EL (cell line): Measurements from ENCODE around the gene MYMK.

ENCODE experiments used
- DNase-seq: peaks from one replicate; pipeline ENCODE4 v3.0.0-alpha.2; 2016

MYMK gene

DNA sequence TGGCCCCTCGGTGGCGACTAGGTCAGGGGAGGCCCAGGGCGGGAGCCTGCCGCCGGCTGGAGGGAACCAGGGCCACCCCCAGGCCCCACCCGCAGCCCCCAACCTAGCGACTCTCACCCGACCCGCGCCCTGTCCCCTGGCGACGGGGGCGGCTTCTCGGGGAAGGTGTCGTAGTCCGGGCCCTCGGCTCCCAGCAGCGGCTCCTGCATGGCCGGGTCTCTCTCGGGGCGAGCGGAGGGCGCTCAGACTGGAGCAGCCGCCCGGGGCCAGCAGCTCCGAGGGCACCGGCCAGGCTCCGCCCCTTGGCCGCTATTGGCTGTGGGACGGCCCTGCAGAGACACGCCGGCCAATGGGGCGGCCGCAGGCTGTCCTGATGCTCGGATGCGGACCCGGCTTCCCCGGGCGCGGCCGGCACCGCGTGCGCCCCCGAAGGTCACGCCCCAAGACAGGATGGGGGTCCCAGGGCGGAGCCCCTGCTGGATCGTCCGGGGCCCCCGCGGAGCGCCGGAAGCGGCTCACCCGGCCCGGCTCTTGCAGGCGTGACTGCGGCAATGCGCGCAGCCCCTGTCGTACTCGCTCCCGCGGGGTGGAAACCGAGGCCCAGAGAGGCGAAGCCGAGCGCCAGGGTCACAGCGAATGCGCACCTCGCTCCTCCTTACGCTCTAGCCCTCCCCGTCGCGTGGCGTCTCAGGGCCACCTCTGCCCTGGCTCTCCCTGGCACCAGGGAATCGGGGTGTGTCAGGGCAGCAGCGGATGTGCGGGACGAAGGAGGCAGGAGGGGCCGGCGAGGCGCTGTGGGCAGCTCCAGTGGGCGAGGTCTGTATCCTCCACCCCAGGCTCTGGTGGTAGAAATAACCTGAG lies 45.7 kb downstream of the MYMK start, which contains the start of gene SLC2A6:
TSS of gene SLC2A6 (minus strand) at position 249 of the 861 bp plus-strand sequence. CDS start at position 209, 40 bp downstream.
- DNase-seq = peak; percentile 85

DNA sequence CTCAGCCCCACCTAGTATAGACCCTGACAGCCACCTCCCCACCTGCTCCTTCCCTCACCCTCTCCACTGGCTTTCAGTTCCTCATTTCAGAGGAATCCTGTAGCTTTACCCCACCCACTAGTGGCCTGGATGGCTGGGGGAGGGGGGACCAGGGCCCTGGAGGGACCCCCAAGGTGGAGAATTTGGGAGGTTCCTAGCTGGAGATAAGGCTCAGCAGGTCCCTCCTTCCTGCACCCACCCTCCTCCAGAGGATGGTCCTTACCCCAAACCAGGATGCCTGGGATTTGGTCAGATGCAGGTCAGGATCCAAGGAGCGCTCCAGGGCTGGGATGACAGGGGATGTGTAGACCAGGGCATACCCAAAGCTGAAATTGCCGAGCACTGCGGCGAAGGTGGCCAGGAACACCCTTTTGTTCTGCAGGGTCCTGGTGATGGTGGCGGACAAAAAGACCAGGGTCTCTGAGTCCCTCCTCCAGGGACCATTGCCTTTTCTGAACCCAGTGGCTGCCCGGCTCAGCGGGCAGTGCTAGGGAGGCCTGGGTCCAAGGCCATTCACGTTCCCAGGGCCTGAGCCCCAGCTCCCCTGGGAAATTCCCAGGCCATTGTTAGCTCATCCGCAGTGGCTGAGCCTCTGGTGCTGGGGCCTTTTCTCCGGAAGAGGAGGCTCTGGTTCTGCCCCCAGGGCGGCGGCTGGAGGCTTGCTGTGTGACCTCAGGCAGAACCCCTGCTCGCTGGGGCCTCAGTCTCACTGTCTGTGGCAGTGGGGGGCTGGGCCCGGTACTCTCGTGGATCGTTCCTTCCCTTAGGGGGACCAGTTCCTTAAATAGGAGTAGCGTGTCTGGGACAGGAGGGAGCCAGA lies 46.5 kb downstream of the MYMK start:
- DNase-seq = peak; percentile 74

DNA sequence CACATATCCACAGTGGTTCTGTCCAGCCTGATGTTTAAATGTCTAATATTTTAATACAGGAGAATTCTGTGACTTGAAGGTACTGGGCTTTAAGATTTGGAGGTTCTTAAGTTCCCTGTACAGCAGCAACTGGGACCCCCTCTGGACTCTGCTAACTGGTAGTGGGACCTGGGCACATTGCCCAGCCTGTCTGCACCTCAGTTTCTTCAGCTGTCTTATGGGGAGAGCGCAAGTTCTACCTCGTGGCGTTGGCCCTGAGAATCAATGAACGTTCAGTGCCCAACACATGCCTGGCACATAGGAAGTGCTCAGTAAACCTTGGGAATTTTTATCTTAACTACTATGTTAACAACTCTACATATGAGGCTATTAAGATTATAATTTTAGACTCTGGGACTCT lies 47.3 kb downstream of the MYMK start:
- no peak for DNase-seq

DNA sequence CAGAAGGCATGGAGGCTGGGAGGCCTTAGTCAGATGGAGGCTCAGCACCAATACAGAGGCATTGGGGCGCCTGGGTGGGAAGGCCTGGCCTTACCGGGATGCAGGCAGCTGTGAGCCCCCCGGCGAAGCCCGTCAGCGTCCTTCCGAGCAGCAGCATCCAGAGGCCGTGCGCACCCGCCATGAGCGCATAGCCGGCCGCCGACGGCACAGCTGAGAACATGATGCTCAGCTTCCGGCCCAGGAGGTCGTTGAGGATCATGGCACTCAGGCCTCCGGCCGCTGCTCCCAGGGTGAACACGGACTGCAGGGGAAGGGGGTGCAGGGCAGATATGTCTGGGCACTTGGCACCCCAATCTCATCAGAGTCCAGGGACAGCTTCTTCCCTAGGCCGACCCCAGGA lies 47.8 kb downstream of the MYMK start:
- no peak for DNase-seq

DNA sequence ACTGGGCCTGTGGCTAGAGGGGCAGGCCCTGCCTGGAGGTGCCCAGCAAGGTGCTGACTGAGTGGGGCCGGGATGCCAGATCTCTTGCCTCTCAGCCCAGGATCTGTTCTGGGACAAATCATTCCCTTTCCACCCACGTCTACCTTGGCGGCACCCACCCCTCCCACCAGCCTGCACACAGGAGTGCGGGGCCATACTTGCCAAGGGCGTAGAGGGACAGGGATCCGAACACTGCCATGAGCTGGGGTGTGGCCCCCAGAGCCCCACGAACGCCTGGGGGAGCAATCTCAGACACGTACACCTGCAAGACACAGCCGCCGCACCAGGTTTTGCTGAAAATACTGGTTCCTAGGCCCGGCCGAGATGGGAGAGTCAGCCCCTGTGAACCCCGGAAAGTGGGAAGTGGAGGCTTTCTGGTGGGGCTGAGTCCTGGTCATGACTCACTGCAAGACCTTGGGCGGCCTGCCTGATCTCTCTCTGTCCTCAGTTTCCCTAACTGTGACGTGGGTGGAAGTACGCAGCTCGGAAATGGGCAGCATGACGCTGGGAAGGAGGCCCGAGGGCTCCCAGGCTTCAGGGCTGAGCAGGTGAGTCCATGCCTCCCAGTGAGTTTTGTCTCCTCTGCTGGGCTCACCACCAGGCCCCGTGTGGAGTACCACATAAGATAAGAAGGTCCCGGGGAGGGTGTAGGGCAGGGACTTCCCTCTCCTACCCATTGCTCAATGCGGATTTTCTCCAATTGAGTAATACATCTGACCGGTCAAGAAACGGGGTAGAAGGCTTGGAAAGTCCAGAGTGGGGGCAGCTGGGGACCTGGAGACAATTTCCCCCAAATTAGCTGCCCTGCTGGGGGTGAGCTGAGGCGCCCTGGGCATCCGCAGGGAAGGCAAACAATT lies 48.5 kb downstream of the MYMK start:
- peak; percentile 24 for DNase-seq

DNA sequence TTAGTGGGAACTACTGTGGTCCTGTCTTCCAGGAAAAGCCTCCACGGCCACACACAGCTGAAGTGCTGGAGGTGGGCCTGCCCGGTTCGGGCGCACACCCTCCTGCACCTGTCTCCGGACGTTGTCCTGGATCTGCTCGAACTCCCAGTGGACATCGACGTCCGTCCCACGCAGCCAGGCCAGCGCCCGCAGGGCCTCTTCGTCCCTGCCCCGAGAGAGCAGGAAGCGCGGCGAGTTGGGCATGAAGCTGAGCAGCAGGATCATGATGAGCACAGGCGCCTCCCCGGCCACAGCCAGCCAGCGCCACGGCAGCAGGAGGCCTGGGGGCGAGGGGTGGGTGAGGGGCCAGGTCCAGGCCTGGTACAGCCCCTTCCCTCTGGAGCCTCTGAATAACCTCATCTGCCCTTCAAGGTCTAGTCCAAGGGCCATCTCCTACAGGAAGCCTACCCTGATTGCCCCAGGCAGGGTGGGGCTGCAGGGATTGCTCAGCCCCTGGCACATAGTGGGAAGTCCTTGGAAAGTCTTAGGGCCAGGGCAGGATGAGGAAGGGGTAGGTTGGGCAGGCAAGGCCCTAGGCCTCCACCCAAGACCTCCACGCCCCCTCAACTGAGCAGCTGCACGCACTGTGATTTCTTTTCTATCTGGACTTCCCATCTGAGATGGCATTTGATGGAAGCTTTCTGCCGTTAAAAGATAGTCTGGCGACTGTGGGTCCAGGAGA lies 49.3 kb downstream of the MYMK start:
- DNase-seq = no peak

DNA sequence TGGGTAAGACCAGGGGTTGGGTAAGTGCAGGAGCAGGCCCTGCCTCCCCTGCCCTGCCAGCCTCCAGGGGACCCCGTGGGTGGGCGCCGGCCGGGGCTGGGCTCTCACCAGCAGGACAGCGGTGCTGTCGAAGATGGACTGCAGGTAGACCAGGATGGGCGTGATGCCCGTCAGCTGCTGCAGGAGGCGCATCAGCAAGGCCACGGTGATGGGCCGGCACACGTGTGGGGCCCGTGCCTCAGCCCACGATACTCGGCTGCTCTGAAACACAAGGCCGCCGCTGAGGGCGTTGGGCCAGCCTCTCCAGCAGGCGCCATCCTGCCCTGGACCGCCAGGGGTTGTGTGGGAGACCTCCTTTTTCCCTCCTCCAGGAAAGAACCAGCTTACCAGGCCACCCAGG lies 49.9 kb downstream of the MYMK start:
- no peak for DNase-seq

DNA sequence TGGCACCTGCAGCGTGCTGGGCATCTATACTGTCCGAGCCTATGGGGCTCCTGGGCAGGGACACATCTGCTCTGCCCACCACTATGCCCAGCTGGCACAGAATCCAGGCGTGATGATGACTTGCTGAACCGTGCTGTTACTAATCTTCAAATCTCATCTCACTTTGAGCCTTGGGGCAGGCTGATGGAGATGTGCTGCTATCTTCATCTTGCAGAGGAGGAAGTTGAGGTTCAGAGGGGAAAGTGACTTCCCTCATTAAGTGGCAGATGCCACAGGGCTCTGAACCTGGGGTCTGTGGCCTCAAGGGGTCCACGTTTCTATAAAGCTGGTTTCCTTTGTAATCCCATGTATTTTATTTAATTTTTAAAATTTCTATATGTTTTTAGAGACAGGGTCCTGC lies 50.5 kb downstream of the MYMK start:
- no peak for DNase-seq

DNA sequence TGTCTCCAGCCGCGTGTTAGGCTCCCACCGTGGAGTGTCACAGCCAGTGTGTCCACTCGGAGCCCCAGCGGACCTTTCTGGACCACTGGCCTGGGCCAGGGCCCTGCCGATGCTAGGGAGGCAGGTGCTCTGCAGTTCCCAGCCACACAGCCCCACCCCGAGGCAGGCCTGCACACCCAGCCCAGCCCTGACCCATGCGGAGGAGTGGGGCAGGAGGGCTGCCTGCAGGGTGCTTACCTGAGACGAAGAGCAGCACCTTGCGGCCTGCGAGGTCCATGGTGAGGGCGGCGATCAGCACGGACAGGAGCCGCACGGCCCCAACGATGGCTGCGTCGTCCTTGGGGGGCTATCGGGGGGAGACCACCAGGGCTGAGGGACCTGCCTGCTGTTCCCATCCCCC lies 51.0 kb downstream of the MYMK start:
- no peak for DNase-seq

DNA sequence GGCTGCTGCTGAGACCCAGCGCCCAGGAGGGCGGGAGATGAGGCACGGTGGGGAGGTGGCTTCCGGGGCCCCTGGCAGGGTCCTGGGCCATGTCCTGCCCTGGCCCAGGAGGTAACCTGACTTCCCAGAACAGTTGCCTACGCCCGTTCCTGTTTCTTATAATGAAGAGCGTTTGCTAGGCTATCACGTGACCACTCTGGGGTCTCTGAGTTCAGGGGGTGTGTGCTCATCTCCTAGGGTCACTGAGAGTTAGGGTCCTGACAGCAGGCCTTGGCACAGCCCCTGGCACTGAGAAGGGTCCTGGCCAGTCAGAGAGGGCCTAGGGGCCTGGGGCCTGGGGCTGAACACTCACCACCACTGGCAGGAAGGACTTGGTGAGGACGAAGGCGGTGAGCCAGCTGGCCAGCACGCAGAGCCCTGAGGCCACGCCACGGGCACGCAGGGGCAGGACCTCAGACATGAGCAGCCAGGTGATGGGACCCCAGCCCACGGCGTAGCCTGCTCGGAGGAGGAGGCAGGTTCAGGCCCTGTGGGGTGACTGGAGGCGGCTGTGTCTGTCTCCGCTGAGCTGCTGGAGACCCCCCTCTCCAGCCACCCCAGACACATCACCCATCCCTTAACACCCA lies 51.9 kb downstream of the MYMK start:
- no peak for DNase-seq

DNA sequence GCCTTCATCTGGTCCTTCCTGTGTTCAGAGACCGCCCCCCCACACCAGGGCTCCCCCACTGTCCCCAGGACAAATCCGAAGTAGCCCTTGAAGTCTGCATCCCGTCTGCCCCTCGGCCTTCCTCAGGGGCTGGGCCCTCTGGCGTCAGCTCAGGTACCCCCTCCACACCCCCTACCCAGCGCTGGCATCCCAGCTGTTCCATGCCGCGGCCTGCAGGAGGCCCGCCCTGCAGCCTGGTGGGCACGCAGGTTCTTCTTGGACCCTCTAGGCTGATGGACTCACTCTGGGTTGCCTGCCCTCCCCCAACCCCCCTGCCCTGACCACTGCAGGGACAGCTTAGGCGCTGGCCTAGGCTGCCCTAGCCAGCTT lies 52.5 kb downstream of the MYMK start:
- no peak for DNase-seq

DNA sequence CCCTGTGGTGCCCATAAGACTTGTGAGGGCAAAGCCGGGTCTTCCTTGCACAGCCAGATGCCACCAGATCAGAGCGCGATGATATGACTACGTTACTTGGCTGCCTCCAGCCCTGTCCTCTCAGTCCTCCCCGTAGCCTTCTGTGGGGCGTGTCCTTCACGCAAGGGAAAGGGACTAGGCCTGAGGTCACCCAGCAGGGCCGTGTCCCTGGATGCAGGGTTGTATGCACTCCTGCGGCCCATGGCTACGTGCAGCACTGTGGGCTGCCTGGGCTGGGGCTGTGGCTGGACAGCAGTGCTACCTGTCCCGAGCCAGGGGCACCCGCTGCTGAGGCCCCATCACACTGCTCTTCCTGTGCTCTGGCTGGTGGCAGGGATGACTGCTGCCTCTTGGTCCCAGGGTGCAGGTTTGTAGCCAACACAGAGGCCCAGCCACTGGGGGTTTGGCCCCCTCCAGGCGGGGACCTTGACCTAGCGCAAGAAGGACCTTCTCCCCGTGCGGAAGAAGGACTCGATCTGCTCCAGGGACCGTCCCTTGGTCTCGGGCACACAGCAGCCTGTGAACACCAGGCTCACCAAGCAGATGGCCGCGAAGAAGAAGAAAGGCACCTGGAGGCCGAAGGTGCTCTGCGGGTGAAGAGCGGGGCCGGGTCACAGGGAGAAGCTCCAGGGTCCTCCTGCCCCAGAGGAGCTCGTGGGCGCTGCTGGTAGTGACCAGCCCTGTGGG lies 53.0 kb downstream of the MYMK start:
- no peak for DNase-seq

DNA sequence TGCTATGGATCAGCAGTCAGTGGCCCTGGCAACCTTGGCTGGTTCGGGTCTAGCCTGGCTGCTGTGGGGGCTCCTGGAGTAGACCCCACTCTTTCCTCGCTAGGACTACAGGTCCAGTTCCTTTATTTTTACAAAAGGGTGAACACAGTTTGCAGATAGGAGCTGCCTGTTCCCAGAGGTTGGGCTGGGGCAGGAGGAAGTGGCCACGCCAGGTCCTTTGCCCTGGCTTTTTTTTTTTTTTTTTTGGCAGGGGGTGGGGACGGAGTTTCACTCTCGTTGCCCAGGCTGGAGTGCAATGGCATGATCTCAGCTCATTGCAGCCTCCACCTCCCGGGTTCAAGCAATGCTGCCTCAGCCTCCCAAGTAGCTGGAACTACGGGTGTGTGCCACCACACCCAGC lies 53.8 kb downstream of the MYMK start:
- DNase-seq = no peak

DNA sequence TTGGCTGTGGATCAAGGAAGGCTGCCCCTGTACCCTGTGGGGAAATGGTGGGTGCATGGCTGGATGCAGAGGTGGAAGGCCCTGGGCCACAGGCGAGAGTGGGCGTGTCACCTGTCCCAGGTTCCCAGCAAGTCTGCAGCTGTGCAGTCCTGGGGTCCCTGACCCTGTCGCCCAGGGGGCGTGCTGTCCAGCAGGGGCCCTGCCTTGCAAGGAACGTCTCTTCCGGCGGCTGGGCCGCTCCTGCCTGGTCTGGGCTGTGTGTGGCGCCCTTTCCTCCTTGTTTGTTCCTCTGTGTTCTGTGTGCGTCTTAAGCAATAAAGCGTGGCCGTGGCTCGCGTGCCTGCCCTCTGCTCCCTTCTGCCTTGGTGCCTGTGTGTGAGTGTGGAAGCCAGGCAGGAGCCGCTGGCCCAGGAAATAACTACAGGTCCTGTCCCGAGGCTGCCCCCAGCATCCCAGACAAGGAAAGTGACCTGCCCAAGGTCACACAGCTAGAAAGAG lies 54.3 kb downstream of the MYMK start:
- no peak for DNase-seq

DNA sequence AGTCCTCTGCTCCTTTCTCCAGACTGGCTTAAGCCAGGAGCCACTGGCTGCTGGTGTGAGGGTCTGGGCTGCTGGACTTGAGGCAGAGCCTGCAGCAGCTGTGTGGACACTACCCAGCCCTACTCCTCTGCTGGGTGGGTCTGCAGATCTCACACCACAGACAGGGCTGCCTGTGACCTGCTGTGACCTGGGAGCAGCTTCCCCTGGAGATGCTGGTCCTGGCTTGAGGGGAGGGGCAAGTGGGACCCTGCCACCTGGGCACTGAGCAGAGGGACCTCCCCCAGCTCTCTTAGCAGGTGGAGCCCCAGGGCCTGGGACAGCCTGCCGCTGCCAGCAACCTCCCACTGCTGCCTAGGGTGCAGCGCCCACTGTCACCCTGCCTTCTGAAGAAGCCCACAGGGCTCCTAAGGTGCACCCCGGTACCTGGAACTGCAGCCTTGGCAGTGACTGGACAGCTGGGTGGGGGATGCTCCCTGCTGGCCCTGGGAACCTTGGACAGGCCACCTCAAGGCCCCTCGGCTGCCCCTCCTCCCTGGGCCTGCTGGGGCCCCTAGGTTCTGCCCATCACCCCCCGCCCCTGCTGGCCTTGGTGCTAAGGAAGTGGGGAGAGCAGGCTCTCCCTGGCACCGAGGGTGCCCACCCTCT lies 55.9 kb downstream of the MYMK start:
- no peak for DNase-seq

DNA sequence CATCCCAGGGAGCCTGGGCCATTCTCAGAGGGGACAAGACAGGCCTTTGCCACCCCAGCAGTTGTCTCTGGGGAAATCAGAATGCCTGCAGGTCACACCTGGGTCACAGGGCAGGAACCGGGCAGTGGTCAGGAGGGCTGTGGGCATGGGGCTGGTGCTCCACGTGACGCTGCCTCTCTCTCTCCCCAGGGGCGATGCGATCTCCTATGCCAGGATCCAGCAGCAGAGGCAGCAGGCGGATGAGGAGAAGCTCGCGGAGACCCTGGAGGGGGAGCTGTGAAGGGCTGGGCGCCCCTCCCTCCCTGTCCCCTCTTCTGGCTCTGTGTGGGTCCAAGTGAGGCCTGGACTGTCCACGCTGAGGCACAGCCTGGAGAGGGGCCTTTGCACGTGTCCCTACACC lies 56.4 kb downstream of the MYMK start:
- no peak for DNase-seq

DNA sequence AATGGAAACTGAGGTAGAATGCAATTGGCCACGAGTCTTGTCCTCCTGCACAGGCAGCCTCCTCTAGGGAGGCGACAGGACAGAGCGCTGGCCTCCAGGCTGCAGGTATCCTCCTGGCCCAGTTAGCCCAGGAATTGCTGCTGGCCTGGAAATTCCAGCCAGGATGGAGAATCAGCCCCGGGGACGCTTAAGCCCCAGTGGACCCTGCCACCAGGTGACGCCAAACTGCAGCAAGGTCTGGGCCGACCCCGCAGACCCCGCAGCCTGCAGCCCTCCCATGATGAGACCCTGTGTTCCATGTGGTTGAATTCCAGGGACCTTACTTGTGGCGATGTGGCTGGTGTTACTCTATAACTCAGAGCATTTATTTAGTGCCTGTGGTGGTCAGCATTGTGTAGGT lies 57.7 kb downstream of the MYMK start:
- DNase-seq = no peak

DNA sequence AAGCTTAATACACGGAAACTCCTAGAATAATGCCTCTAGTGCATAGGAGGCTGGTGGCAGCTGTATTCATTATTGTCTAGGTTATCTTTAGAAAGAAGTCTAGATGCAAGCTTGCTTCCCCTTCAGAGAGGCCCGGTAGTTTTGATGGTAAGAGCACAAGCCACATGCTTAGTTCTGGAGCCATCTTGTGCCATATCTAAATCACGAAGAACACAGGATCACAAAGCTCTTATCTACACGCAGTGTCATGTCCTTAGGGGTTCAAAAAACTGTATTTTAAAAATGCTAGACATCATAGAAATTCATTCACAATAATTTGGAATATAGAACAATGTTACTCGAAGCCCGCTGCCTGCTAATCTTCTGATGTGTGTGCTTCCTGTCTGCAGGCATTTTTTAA lies 58.8 kb downstream of the MYMK start:
- no peak for DNase-seq

DNA sequence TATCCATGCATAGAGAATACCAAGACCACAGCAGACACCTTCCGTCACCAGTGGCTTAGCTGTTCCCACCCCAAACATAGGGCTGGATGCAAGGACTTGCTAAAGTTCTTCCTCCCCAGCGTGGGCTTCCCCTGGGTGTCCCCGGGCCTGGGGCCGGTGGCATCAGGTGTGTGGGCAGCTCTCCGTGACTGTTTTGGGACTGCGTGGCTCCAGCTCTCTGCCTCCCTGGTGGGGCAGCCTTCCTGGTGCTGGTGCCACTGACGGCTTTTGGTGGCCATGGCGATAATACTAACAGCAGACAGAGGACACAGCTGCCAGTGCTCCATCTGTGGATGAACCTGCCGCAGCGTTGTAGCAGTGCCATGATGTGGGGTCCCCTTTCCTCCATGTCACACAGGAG lies 60.1 kb downstream of the MYMK start:
- DNase-seq = no peak
